Cardiac muscle cell (in vitro differentiated cells and primary cell): ENCODE data around the gene DHCR24. TPM values are rescaled to one million over a fixed set of nuclear protein-coding genes. Genes with fewer than 3 reads are reported as not detected.

Source experiments
- DNase-seq, 2 donors: peaks; one replicate each; pipeline versions ENCODE4 v3.0.0 to v3.0.0-alpha.2; 2010 to 2017; ENCODE audit warnings: low read depth in 1 of 2, low spot score in 1 of 2
- H3K27ac ChIP-seq: fragments of 200-600 bp; sonication (generic); 2 replicates; pipeline ENCODE4 v1.5.1; 2016
- H3K27me3 ChIP-seq: fragments of 200-600 bp; sonication (generic); 2 replicates; pipeline ENCODE4 v1.6.0; 2016; ENCODE audit warnings: control low read depth
- H3K36me3 ChIP-seq: fragments of 200-600 bp; sonication (generic); 2 replicates; pipeline ENCODE4 v1.5.1; 2016; ENCODE audit warnings: control low read depth
- H3K4me1 ChIP-seq: fragments of 200-600 bp; sonication (generic); 2 replicates; pipeline ENCODE4 v1.8.1; 2017; ENCODE audit warnings: low read depth, mild to moderate bottlenecking, mixed run types
- H3K4me3 ChIP-seq: fragments of 200-600 bp; sonication (generic); 2 replicates; pipeline ENCODE4 v1.5.1; 2016; ENCODE audit warnings: mild to moderate bottlenecking
- H3K9me3 ChIP-seq: fragments of 200-600 bp; sonication (generic); 2 replicates; pipeline ENCODE4 v1.5.1; 2017; ENCODE audit warnings: low read depth, mild to moderate bottlenecking, control low read depth
- CTCF ChIP-seq: IDR thresholded peaks from 2 replicates; pipeline ENCODE4 v1.5.1; 2012; ENCODE audit warnings: low read depth, mild to moderate bottlenecking, low read length
- polyA plus RNA-seq: library from polyadenylated mRNA; unstranded; fragments of >200 nt; fragmentation: Nextera tagmentation; extraction: Ambion mirVana; gene quantifications from 2 replicates; pipeline ENCODE4 v1.2.1, GENCODE V29; 2016
- total RNA-seq: library from RNA; depleted of rRNA; stranded (reverse); fragments of >200 nt; gene quantifications from 2 replicates; pipeline ENCODE4 v1.2.3, GENCODE V29; 2016

DHCR24 gene
- total and polyA plus RNA-seq, 2 experiments from 2014 or later = 144 to 181 TPM

GRCh38 chr1:54851936-54852524 is 35.0 kb downstream of the DHCR24 start:
- H3K27ac ChIP-seq = no peak overlapping the region

GRCh38 chr1:54851406-54851805 is 35.6 kb downstream of the DHCR24 start:
- no peaks in the 10 kb centered on the region for H3K9me3 ChIP-seq
- H3K4me3 ChIP-seq = no peak overlapping the region
- TF ChIP-seq CTCF = no peak
- no peaks in the 10 kb centered on the region for H3K27me3 ChIP-seq
- H3K27ac ChIP-seq = no peak overlapping the region
- no peaks in the 10 kb centered on the region for H3K4me1 ChIP-seq
- DNase-seq = no peak
- H3K36me3 ChIP-seq = peaks cover 40% of the 10 kb centered on the region

More at GRCh38 chr1:54851936-54852524, 35.0 kb downstream of the DHCR24 start:
- Histone ChIP-seq H3K27me3 (no peaks in the 10 kb centered on the region), H3K36me3 (peaks cover 46% of the 10 kb centered on the region), H3K9me3 (no peaks in the 10 kb centered on the region), H3K4me3 (no peak overlapping the region), H3K4me1 (no peaks in the 10 kb centered on the region)
- DNase-seq = no peak
- TF ChIP-seq CTCF = no peak

GRCh38 chr1:54850737-54851136 is 36.3 kb downstream of the DHCR24 start:
- Histone ChIP-seq H3K9me3 (no peaks in the 10 kb centered on the region), H3K27me3 (no peaks in the 10 kb centered on the region), H3K36me3 (peaks cover 40% of the 10 kb centered on the region), H3K27ac (no peak overlapping the region), H3K4me3 (no peak overlapping the region), H3K4me1 (no peaks in the 10 kb centered on the region)
- peak in 1 of 2 donors; percentile 98 for DNase-seq
- TF ChIP-seq CTCF = no peak

- no peak for DNase-seq
- no peaks in the 10 kb centered on the region for H3K9me3 ChIP-seq
- H3K36me3 ChIP-seq = peaks cover 40% of the 10 kb centered on the region
- H3K27ac ChIP-seq = no peak overlapping the region
- no peaks in the 10 kb centered on the region for H3K4me1 ChIP-seq
- no peaks in the 10 kb centered on the region for H3K27me3 ChIP-seq
- TF ChIP-seq CTCF = no peak
- no peak overlapping the region for H3K4me3 ChIP-seq
These were observed 36.8 kb downstream of the DHCR24 start for GRCh38 chr1:54850069-54850730.

GRCh38 chr1:54849219-54850068 is 37.6 kb downstream of the DHCR24 start:
- no peak for DNase-seq
- peaks cover 40% of the 10 kb centered on the region for H3K36me3 ChIP-seq
- no peak for TF ChIP-seq CTCF
- no peak overlapping the region for H3K4me3 ChIP-seq
- H3K4me1 ChIP-seq = no peaks in the 10 kb centered on the region
- H3K27ac ChIP-seq = no peak overlapping the region
- H3K9me3 ChIP-seq = no peaks in the 10 kb centered on the region
- no peaks in the 10 kb centered on the region for H3K27me3 ChIP-seq
